DOHH2 (cell line): ENCODE data around the gene CPEB1.

Experiments
- CTCF ChIP-seq: fragments of 200-600 bp; sonication (generic); IDR thresholded peaks from one replicate; pipeline ENCODE4 v1.5.1; 2014; ENCODE audit warnings: antibody characterized with exemption, mild to moderate bottlenecking, low read depth, low read length; ENCODE audit not compliant: poor library complexity, severe bottlenecking
- EZH2phosphoT487 ChIP-seq: fragments of 200-600 bp; sonication (generic); IDR thresholded peaks from 2 replicates; pipeline ENCODE4 v1.6.1; 2017; ENCODE audit warnings: borderline replicate concordance, mild to moderate bottlenecking, antibody characterized with exemption, low read length, moderate library complexity, mixed read lengths

GRCh38 chr15:82571722-82572222 is 75.4 kb downstream of the CPEB1 start:
- TF ChIP-seq CTCF = no peak
- TF ChIP-seq EZH2phosphoT487 = no peak
